Activated CD8-positive, alpha-beta memory T cell treated with anti-CD3 and anti-CD28 coated beads, Interleukin-2, amount 50 U/mL, for 4 hours (primary cell): ENCODE results near the gene WRAP73.
"Not testable (repeated sequence)": the region's sequence is repeated elsewhere in the genome, so short reads cannot be mapped to it uniquely, and the experiment has no call there.

Experiments used
- DNase-seq: peaks from one replicate; pipeline ENCODE4 v3.0.0-alpha.2; 2020

Gene WRAP73

DNA sequence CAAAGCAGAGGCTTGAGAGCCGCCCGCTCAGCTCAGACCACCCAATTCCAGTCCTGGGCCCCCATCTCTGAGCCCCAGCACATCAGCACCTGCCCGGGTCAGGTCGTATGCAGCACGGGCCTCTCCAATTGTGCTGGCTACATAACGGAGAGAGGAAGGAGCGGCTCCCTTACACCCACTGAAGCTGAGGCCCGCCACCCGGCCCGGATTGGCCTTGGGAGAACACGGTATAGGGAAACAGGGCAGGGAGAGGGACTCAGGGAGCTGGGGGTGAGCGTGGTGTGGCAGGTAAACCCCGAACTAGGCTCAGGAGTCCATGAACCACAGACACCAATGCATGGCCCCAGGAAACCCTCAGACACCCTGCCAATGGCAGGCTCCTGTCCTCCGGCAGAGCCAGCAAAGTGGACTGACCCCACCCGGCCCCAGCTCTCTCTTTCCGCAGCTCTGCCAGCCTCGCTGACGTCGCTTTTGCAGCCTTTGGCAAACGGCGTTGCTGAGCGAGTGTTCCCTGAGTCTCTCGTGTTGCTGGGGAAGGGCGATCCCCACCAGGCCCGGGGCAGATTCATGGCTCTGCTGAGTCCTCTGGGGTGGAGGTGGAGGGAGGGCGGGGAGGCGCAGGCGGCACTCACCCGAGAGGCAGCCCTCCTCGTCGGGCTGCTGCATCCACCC lies 55.1 kb downstream of the WRAP73 start:
- no peak for DNase-seq

DNA sequence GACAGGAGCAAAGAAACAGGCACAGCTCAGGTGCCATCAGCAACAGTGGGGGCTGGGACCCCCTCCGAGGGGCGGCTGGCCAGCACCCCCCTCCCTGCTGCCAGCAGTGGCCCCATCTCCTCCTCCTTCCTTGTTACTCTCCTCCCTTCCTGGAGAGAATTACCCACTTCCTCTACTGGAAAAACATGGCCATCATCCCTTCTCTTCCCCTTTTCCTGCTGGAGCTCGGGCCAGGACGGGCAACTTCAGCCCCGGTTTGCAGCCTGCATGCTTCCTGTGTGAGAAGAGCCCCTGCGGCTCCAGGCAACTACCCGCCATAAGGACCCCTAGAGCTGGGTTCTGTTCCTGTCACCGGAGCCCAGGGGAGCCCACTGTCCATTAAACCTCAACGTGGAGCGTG lies 56.2 kb downstream of the WRAP73 start:
- DNase-seq = no peak

GRCh38 chr1:3593334-3593733 lies 56.6 kb downstream of the WRAP73 start:
- no peak for DNase-seq

DNA sequence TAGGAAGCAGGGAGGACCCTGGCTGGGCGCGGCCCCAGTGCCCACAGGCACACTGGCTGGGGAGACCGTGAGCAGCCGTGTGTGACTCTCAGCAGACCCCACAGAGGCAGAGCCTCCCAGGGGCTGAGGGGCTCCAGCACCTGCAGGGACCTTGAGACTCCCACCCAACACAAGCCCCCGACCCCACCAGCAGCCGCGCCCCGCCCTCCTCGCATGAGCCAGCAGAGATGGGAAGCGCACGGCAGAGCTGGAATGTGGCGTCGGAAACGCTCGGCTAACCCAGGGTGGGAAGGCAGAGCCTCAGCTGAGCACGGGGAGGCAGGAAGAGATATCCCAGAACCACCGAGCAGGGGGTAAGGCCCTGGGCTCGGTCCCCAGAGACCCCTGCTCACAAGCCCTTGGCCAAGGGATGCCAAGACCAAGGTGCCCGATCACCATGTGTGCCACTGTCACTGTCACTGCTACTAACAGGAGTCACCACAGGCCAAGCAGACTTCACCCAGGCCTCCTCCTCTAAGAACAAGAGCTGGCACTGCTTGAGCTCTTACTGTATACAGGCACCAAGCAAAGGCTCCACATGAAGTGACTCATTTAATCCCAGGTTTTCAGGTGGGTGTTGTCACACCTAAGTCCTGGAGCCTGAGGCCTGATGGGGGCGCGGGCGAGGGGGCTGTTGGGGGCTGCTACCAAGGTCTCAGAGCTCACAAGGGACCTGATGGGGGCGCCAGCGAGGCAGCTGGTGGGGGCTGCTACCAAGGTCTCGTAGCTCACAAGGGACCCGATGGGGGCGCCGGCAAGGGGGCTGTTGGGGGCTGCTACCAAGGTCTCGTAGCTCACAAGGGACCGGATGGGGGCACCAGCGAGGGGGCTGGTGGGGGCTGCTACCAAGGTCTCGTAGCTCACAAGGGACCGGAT lies 58.7 kb downstream of the WRAP73 start:
- DNase-seq = no peak

- DNase-seq = no peak
These were observed 59.7 kb downstream of the WRAP73 start for GRCh38 chr1:3590139-3590763.

GRCh38 chr1:3588395-3588794 lies 61.5 kb downstream of the WRAP73 start:
- DNase-seq = no peak

DNA sequence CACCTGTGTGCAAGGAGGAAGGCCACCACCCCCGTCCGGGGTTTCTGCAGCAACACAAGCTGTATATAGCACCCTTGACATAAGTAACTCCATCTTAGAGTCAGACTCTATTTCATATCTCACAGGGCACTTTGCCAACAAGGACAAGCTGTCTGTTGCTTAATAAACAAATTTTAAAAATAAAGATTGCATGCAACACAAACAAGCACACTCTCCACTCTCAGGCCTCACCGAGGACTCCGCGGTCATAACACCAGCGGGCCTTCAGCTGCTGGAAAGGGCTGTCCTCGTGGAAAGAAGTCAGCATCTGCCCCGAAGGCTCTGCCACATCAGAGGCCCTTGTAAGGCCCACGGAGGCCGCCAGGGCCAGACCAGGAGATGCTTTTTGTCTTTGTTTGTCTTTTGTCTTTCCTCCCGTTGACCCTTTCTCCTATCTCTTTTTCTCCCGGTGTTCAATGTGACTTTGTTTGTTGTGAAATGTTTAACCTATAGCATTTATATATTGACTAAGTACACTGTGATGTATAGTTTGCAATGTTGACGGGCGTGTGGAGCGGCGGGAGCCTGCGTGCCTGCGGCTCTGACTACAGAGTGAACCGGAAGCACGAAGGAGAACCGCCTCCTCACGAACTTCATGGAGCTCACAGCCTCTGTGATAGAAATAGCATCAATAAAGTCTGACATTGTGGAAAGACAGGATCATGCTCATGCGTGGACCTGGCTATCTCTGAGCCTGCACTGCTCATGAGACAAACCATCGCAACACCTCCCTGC lies 62.7 kb downstream of the WRAP73 start:
- DNase-seq = no peak

GRCh38 chr1:3585940-3586568 lies 63.8 kb downstream of the WRAP73 start:
- DNase-seq = no peak

GRCh38 chr1:3585353-3585868 lies 64.5 kb downstream of the WRAP73 start:
- DNase-seq = not testable (repeated sequence)

DNA sequence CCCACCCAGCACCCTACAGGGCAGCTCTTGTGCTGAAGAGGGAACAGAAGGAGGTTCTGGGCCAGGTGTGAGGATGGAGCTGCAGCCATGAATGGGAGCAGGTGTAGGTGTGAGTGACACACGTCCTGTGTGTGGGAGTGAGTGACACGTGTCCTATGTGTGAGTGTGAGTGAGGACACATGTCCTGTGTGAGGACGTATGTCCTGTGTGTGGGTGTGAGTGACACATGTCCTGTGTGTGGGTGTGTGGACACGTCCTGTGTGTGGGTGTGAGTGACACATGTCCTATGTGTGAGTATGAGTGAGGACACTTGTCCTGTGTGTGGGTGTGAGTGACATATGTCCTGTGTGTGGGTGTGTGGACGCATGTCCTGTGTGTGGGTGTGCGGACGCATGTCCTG lies 65.0 kb downstream of the WRAP73 start:
- peak; percentile 34 for DNase-seq

GRCh38 chr1:3583751-3584150 lies 66.2 kb downstream of the WRAP73 start:
- DNase-seq = not testable (repeated sequence)

- no peak for DNase-seq
These were observed 68.4 kb downstream of the WRAP73 start for GRCh38 chr1:3581296-3582036.
